Muscle layer of colon (tissue), 2 donors: Measurements from ENCODE around the gene PEDS1.

Experiments
- H3K27ac ChIP-seq: one replicate; pipeline ENCODE4 v1.7.0; 2013; ENCODE audit warnings: low read depth, mild to moderate bottlenecking, low read length, moderate library complexity
- H3K27me3 ChIP-seq, 2 donors: one replicate each; pipeline ENCODE4 v1.7.0; 2013; ENCODE audit warnings: low read length in 2 of 2, mild to moderate bottlenecking in 2 of 2; ENCODE audit not compliant: insufficient read depth in 2 of 2, control insufficient read depth in 1 of 2
- H3K36me3 ChIP-seq: one replicate; pipeline ENCODE4 v1.7.0; 2013; ENCODE audit warnings: mild to moderate bottlenecking, low read length; ENCODE audit not compliant: insufficient read depth
- H3K4me1 ChIP-seq: one replicate; pipeline ENCODE4 v1.7.0; 2013; ENCODE audit warnings: mild to moderate bottlenecking, low read length; ENCODE audit not compliant: insufficient read depth
- H3K4me3 ChIP-seq, 2 donors: one replicate each; pipeline ENCODE4 v1.7.0; 2013; ENCODE audit warnings: low read length in 2 of 2, low read depth in 1 of 2, mild to moderate bottlenecking in 1 of 2, moderate library complexity in 1 of 2
- H3K9ac ChIP-seq: one replicate; pipeline ENCODE4 v1.7.0; 2013; ENCODE audit warnings: low read length
- H3K9me3 ChIP-seq: one replicate; pipeline ENCODE4 v1.7.0; 2013; ENCODE audit warnings: mild to moderate bottlenecking, low read length
- donor health status: abdominal sarcoma.
- donor health status: Adenocarcinoma of cecum.

The PEDS1 gene

GRCh38 chr20:50126662-50127061 lies 26.9 kb downstream of the PEDS1 start:
- Histone ChIP-seq H3K27me3 (no peaks in the 10 kb centered on the region), H3K9me3 (no peaks in the 10 kb centered on the region), H3K27ac (peak overlapping the region; percentile 39), H3K4me3 (no peak overlapping the region), H3K36me3 (peaks cover 59% of the 10 kb centered on the region), H3K9ac (no peak overlapping the region), H3K4me1 (peaks cover 31% of the 10 kb centered on the region)

GRCh38 chr20:50125279-50125678 lies 28.2 kb downstream of the PEDS1 start:
- peaks cover 59% of the 10 kb centered on the region for H3K36me3 ChIP-seq
- H3K27ac ChIP-seq = no peak overlapping the region
- H3K4me1 ChIP-seq = peaks cover 27% of the 10 kb centered on the region
- H3K4me3 ChIP-seq = no peak overlapping the region
- no peak overlapping the region for H3K9ac ChIP-seq
- no peaks in the 10 kb centered on the region for H3K9me3 ChIP-seq
- H3K27me3 ChIP-seq = no peaks in the 10 kb centered on the region

- H3K4me3 ChIP-seq = no peak overlapping the region
- H3K4me1 ChIP-seq = peaks cover 19% of the 10 kb centered on the region
- H3K36me3 ChIP-seq = peaks cover 59% of the 10 kb centered on the region
- H3K27ac ChIP-seq = no peak overlapping the region
- no peaks in the 10 kb centered on the region for H3K27me3 ChIP-seq
- no peaks in the 10 kb centered on the region for H3K9me3 ChIP-seq
- H3K9ac ChIP-seq = no peak overlapping the region
These were observed 29.0 kb downstream of the PEDS1 start for GRCh38 chr20:50124496-50124895.

DNA sequence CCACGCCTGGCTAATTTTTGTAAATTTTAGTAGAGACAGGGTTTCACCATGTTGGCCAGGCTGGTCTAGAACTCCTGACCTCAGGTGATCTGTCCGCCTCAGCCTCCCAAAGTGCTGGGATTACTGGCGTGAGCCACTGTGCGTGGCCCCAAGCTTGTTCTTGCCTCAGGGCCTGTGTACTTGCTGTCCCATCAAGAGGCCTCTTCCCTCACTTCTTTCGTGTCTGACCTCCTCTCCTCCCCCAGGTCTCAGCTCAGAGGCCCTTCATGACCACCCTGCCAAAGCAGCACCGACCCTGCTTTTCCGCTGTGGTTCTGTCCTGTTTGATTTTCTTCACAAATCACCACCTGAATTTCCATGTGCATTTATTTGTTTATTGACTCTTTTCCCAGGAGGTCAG lies 30.1 kb downstream of the PEDS1 start:
- H3K27me3 ChIP-seq = no peaks in the 10 kb centered on the region
- peaks cover 9% of the 10 kb centered on the region for H3K4me1 ChIP-seq
- H3K36me3 ChIP-seq = peaks cover 49% of the 10 kb centered on the region
- no peak overlapping the region for H3K9ac ChIP-seq
- H3K27ac ChIP-seq = no peak overlapping the region
- H3K9me3 ChIP-seq = no peaks in the 10 kb centered on the region
- H3K4me3 ChIP-seq = no peak overlapping the region

DNA sequence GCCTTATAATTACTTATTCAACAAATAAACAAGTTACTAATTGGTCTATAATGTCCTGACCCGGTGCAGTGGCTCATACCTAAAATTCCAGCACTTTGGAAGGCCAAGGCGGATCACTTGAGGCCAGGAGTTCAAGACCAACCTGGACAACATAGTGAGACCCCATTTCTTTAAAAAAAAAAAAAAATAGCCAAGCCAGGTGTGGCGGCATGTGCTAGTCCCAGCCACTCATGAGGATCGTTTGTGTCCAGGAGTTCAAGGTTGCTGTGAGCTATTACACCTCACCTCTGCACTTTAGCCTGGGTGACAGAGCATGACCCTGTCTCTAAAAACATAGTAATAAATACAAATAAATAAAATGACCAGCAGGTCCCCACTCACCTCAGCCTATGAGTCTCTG lies 30.8 kb downstream of the PEDS1 start:
- Histone ChIP-seq H3K4me1 (peaks cover 6% of the 10 kb centered on the region), H3K9ac (no peak overlapping the region), H3K27me3 (no peaks in the 10 kb centered on the region), H3K36me3 (peaks cover 42% of the 10 kb centered on the region), H3K9me3 (no peaks in the 10 kb centered on the region), H3K4me3 (no peak overlapping the region), H3K27ac (no peak overlapping the region)

GRCh38 chr20:50121858-50122271 lies 31.7 kb downstream of the PEDS1 start:
- Histone ChIP-seq H3K9ac (no peak overlapping the region), H3K27me3 (no peaks in the 10 kb centered on the region), H3K4me1 (peaks cover 6% of the 10 kb centered on the region), H3K9me3 (no peaks in the 10 kb centered on the region), H3K4me3 (no peak overlapping the region), H3K27ac (no peak overlapping the region), H3K36me3 (peaks cover 35% of the 10 kb centered on the region)

DNA sequence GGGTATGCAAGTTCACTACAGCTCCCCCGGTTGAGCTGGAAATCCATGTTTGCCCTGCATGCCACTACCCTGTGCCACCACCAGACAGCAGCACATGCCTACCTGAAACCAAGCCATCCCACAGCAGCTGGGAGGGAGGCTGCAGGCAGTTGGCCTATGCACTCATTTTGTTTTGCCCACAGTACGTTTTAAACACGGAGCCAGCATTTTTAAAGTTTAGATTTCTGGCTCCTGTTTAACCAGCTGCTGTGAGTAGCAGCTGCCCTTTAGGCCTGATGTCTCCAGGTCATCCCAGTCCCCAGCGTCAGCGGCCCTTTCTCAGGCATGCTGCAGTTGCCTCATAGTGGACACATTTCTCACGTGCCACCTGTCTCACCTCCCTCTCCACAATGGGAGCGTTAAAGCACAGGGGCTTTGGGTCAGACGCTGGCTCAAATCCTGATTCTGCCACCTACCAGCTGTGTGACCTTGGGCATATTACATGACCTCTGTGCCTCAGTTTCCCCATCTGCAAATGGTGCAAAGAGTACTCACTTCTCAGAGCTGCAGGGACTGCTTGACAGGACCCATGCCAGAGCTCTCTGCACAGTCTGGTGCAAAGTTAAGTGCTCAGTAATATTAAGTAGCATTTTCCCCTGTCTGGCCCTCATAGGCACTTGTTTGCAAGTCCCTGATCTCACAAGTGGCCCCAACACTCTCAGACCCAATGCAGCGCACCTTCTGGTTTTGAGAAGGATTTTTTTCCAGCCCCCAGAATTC lies 32.4 kb downstream of the PEDS1 start:
- Histone ChIP-seq H3K4me1 (peaks cover 12% of the 10 kb centered on the region), H3K4me3 (no peak overlapping the region), H3K27ac (peak overlapping the region; percentile 4), H3K27me3 (no peaks in the 10 kb centered on the region), H3K36me3 (peaks cover 27% of the 10 kb centered on the region), H3K9me3 (no peaks in the 10 kb centered on the region), H3K9ac (no peak overlapping the region)

- Histone ChIP-seq H3K4me3 (no peak overlapping the region), H3K9ac (no peak overlapping the region), H3K27me3 (no peaks in the 10 kb centered on the region), H3K9me3 (no peaks in the 10 kb centered on the region), H3K27ac (no peak overlapping the region), H3K36me3 (peaks cover 2% of the 10 kb centered on the region), H3K4me1 (peaks cover 32% of the 10 kb centered on the region)
These were observed 35.3 kb downstream of the PEDS1 start for GRCh38 chr20:50118203-50118602.

GRCh38 chr20:50116368-50116999 lies 37.0 kb downstream of the PEDS1 start:
- Histone ChIP-seq H3K9ac (peak overlapping the region; percentile 3), H3K9me3 (no peaks in the 10 kb centered on the region), H3K4me3 (peak overlapping the region; percentile 21 to 76), H3K4me1 (peaks cover 42% of the 10 kb centered on the region), H3K27ac (peak overlapping the region; percentile 88), H3K27me3 (no peaks in the 10 kb centered on the region), H3K36me3 (no peaks in the 10 kb centered on the region)

GRCh38 chr20:50115591-50116367 lies 37.7 kb downstream of the PEDS1 start:
- H3K4me1 ChIP-seq = peaks cover 42% of the 10 kb centered on the region
- H3K27ac ChIP-seq = peak overlapping the region; percentile 88
- peak overlapping the region; percentile 75 for H3K9ac ChIP-seq

GRCh38 chr20:50115041-50115512 lies 38.4 kb downstream of the PEDS1 start:
- Histone ChIP-seq H3K27ac (peak overlapping the region; percentile 67), H3K9ac (peak overlapping the region; percentile 75), H3K9me3 (no peaks in the 10 kb centered on the region), H3K36me3 (no peaks in the 10 kb centered on the region), H3K4me3 (peak overlapping the region; percentile 17 to 76), H3K4me1 (peaks cover 49% of the 10 kb centered on the region), H3K27me3 (no peaks in the 10 kb centered on the region)

More at GRCh38 chr20:50115591-50116367, 37.7 kb downstream of the PEDS1 start:
- H3K4me3 ChIP-seq = peak overlapping the region; percentile 21 to 76
- no peaks in the 10 kb centered on the region for H3K9me3 ChIP-seq
- no peaks in the 10 kb centered on the region for H3K27me3 ChIP-seq
- no peaks in the 10 kb centered on the region for H3K36me3 ChIP-seq
